Body of pancreas (tissue), 4 donors: ENCODE results near the gene MEF2B.

Experiments
- POLR2A ChIP-seq, 3 donors: fragments of 450-650 bp; IDR thresholded peaks; one replicate each; pipeline ENCODE4 v1.6.1; 2016; ENCODE audit warnings: antibody characterized with exemption in 3 of 3, mild to moderate bottlenecking in 2 of 3
- TF ChIP-seq, protein P1 (sequence below), 7 experiments: fragments of 450-650 bp in 4 of 7; fragments of 200-600 bp in 3 of 7; sonication (generic) in 3 of 7; IDR thresholded peaks; one replicate each; pipeline ENCODE4 v1.5.1; 2016 to 2019; ENCODE audit warnings: antibody characterized with exemption in 7 of 7

DNA sequence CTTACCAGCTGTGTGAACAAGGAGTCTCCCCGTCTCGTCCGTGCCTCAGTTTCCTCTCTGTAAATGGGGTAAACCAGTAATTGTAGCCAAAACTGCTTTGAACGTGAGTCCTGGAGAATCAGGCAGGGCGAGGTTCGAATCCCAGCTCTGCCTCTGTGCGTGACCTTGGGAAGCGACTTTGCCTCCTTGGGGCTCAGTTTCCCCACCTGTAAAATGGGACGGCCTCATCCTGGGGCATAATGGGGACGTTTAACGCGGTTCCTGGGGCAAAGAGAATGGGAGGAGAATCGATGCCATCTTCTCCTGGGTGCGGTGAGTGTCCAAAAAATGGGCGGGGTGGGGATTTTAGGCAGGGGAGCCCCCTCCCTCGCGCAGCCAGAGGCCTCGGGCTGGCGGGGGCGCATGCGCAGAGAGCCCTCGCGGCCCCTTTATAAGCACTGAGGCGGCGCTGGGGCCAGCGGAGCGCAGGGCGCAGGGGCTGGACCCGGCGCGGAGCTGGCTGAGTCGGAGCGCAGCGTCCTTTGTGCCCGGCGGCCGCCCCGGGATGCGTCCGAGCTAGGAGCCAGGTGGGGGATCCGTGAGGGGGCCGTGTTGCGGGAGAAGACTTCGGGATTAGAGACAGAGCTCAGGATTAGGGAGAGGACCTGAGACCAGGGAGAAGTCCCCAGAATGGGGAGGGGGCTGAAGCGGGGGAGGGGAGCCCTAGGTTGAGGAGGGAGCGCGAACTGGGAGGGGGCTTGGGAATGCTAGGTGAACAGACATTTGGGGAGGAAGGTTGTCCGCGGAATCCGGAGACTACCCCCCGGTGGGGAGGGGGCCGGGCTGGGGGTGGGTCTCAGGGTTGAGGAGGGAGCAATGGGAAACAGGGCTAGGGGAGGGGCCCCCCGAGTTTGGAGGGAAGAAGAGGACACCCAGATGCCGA, 41.7 kb upstream of the MEF2B start, which contains the start of gene NCAN:
- TF ChIP-seq, protein P1, sequence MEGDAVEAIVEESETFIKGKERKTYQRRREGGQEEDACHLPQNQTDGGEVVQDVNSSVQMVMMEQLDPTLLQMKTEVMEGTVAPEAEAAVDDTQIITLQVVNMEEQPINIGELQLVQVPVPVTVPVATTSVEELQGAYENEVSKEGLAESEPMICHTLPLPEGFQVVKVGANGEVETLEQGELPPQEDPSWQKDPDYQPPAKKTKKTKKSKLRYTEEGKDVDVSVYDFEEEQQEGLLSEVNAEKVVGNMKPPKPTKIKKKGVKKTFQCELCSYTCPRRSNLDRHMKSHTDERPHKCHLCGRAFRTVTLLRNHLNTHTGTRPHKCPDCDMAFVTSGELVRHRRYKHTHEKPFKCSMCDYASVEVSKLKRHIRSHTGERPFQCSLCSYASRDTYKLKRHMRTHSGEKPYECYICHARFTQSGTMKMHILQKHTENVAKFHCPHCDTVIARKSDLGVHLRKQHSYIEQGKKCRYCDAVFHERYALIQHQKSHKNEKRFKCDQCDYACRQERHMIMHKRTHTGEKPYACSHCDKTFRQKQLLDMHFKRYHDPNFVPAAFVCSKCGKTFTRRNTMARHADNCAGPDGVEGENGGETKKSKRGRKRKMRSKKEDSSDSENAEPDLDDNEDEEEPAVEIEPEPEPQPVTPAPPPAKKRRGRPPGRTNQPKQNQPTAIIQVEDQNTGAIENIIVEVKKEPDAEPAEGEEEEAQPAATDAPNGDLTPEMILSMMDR (IDR thresholded peaks at IDR 0.05) = no peak
- TF ChIP-seq POLR2A (IDR thresholded peaks at IDR 0.05) = no peak
